D721Med (cell line): Measurements from ENCODE around the gene ACVR2B.

ENCODE experiments used
- DNase-seq: peaks from one replicate; pipeline ENCODE4 v3.0.0; 2011; ENCODE audit warnings: low spot score; ENCODE audit not compliant: insufficient read length
- FAIRE-seq: peaks from 2 replicates; lab custom pipeline; 2011; peaks lifted over from hg19 to GRCh38; lab: Jason Lieb, UNC
- TF ChIP-seq, protein P1 (sequence below): IDR thresholded peaks from 2 replicates; pipeline ENCODE4 v1.5.1; 2012; ENCODE audit warnings: mild to moderate bottlenecking, control low read depth; ENCODE audit not compliant: insufficient read depth; ENCODE audit errors: missing control alignments

Gene ACVR2B

DNA sequence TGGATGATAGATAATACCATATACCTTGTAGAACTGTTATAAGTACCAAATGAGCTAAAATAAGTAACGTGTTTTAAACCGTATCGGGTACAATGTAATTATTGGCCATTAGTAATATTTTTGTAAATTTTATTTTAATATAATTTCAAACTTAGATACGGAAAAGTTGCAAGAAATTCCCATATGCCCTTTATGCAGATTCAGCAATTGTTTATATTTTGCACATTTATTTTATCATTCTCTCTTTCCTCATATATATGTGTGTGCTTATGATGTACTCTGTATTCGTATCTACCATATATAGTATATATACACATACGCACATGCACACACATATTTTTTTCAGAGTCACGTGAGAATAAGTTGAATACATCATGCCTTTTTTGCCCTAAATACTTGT is 80.9 kb downstream of the ACVR2B start:
- no peak for FAIRE-seq
- DNase-seq, result no peak
- TF ChIP-seq, protein P1, sequence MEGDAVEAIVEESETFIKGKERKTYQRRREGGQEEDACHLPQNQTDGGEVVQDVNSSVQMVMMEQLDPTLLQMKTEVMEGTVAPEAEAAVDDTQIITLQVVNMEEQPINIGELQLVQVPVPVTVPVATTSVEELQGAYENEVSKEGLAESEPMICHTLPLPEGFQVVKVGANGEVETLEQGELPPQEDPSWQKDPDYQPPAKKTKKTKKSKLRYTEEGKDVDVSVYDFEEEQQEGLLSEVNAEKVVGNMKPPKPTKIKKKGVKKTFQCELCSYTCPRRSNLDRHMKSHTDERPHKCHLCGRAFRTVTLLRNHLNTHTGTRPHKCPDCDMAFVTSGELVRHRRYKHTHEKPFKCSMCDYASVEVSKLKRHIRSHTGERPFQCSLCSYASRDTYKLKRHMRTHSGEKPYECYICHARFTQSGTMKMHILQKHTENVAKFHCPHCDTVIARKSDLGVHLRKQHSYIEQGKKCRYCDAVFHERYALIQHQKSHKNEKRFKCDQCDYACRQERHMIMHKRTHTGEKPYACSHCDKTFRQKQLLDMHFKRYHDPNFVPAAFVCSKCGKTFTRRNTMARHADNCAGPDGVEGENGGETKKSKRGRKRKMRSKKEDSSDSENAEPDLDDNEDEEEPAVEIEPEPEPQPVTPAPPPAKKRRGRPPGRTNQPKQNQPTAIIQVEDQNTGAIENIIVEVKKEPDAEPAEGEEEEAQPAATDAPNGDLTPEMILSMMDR, result no peak

DNA sequence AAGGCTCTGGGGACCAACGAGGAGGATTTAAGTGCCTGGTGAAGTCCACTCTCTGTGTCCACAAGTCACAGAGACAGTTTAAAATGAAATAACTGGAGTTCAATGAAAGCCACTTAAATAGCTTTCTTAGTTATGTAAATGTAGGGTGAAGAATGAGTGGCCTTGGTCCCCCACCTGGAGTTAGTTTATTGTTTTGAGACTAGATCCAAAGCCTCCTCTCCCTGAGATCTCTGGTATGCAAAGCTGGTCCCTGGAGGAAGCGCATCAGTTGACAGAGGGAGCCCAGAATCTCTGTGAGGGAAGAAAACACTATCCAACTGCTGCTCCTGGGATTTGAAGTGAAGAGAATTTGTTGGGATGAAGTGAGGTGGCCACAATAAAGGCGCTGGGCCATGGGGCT is 83.0 kb downstream of the ACVR2B start:
- DNase-seq (no peak), FAIRE-seq (no peak)

DNA sequence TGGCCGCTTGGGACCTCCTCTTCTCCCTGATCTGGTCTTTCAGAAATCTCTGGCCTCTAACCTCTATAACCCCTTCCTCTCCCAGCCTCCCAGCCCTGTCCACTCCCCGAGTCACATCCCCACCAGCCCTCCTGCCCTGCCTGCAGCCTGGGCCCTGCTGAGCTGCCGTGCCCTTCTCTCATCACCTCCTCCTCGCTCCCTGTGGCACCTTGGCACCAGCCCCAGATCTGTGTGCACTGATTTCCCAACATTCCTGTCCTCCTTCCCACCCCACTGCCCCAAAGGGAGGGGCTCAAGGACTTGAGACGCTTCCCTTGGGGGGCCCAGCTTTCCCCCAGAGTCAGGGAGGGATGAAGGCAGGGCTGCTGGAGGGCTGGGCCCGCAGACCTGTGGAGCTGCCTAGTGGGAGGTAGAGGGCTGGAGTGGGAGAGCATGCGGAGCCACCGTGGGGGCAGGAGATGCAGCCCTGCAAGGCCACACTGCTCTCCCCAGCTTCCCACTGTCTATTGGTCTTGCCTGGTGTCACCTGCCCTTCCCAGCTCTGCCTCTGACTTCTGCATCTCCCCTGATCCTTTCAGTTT is 85.2 kb downstream of the ACVR2B start:
- TF ChIP-seq, protein P1, result no peak
- FAIRE-seq (no peak), DNase-seq (no peak)

More for the DNA sequence above, 83.0 kb downstream of the ACVR2B start:
- TF ChIP-seq, protein P1, result no peak

DNA sequence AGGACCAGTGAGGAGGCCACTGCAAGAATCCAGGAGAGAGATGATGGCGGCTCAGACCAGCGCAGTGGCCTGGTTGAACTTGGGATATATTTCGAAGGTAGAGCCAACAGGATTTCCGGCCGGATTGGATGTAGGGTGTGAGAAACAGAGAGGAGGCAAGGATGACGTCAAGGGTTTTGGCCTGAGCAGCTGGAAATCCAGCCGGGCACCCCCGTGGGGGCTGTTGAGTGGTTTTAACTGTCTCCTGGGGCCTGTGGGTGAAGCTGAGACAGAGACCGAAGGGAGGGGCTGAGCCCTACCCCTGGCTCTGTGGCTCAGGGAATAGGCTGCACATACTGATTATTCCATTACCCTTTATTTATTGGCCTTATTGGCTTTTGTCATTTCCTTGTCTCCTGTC is 88.1 kb downstream of the ACVR2B start:
- FAIRE-seq (no peak), DNase-seq (peak; percentile 35)
- TF ChIP-seq, protein P1, result no peak
